GM21515 (cell line): Measurements from ENCODE around the gene CDC45.

Experiments
- ATAC-seq: cut with Tn5 transposase; IDR thresholded peaks from one replicate; pipeline ENCODE4 v1.9.1; 2021; ENCODE audit not compliant: unreplicated experiment

CDC45 gene

GRCh38 chr22:19553201-19553600 lies 73.5 kb downstream of the CDC45 start:
- no peak for ATAC-seq

GRCh38 chr22:19554834-19555404 lies 75.2 kb downstream of the CDC45 start:
- no peak for ATAC-seq

- ATAC-seq = no peak
Measured at GRCh38 chr22:19555651-19556050, 75.9 kb downstream of the CDC45 start.

- ATAC-seq = no peak
Measured at GRCh38 chr22:19556963-19557545, 77.3 kb downstream of the CDC45 start.

- no peak for ATAC-seq
Measured at GRCh38 chr22:19559324-19559811, 79.6 kb downstream of the CDC45 start.

GRCh38 chr22:19559956-19560355 lies 80.2 kb downstream of the CDC45 start:
- ATAC-seq = no peak

GRCh38 chr22:19565382-19566278 lies 85.9 kb downstream of the CDC45 start:
- no peak for ATAC-seq

GRCh38 chr22:19566279-19567156 lies 86.8 kb downstream of the CDC45 start:
- no peak for ATAC-seq

- no peak for ATAC-seq
Measured at GRCh38 chr22:19567157-19568009, 87.7 kb downstream of the CDC45 start.

GRCh38 chr22:19568337-19569275 lies 88.9 kb downstream of the CDC45 start:
- ATAC-seq = no peak

- no peak for ATAC-seq
Measured at GRCh38 chr22:19569276-19569640, 89.5 kb downstream of the CDC45 start.

- no peak for ATAC-seq
Measured at GRCh38 chr22:19569976-19570375, 90.3 kb downstream of the CDC45 start.
